ENCODE data around the gene GTF3C5. TPM values are rescaled to one million over a fixed set of nuclear protein-coding genes. Genes with fewer than 3 reads are reported as not detected.
A peak's percentile ranks its signal among the peaks of the same experiment; 100 is the strongest.
"Not testable (repeated sequence)": the region's sequence is repeated elsewhere in the genome, so short reads cannot be mapped to it uniquely, and the experiment has no call there.

The GTF3C5 gene
- total RNA-seq, 1 experiment from 2014 or later = 101 TPM

- peak; percentile 33 for DNase-seq (ENCODE audit: low spot score)
- in situ Hi-C loops (cut with HindIII; ENCODE audit: low sequenced_read_pairs) = no loop called here
Observed at GRCh38 chr9:133063500-133064231, 32.9 kb downstream of the GTF3C5 start.

DNA sequence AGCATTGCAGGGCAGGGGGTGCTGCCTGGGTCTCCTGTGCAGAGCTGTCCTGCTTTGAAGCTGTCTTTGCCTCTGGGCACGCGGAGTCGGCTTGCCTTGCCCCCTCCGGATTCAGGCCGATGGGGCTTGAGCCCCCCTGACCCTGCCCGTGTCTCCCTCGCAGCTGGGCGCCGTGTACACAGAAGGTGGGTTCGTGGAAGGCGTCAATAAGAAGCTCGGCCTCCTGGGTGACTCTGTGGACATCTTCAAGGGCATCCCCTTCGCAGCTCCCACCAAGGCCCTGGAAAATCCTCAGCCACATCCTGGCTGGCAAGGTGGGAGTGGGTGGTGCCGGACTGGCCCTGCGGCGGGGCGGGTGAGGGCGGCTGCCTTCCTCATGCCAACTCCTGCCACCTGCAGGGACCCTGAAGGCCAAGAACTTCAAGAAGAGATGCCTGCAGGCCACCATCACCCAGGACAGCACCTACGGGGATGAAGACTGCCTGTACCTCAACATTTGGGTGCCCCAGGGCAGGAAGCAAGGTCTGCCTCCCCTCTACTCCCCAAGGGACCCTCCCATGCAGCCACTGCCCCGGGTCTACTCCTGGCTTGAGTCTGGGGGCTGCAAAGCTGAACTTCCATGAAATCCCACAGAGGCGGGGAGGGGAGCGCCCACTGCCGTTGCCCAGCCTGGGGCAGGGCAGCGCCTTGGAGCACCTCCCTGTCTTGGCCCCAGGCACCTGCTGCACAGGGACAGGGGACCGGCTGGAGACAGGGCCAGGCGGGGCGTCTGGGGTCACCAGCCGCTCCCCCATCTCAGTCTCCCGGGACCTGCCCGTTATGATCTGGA lies 33.7 kb downstream of the GTF3C5 start:
- no peak for DNase-seq (ENCODE audit: low spot score)
- in situ Hi-C loops (cut with HindIII; ENCODE audit: low sequenced_read_pairs) = no loop called here

GRCh38 chr9:133065070-133065388 lies 34.2 kb downstream of the GTF3C5 start:
- no peak for DNase-seq (ENCODE audit: low spot score)
- in situ Hi-C loops (cut with HindIII; ENCODE audit: low sequenced_read_pairs) = no loop called here

DNA sequence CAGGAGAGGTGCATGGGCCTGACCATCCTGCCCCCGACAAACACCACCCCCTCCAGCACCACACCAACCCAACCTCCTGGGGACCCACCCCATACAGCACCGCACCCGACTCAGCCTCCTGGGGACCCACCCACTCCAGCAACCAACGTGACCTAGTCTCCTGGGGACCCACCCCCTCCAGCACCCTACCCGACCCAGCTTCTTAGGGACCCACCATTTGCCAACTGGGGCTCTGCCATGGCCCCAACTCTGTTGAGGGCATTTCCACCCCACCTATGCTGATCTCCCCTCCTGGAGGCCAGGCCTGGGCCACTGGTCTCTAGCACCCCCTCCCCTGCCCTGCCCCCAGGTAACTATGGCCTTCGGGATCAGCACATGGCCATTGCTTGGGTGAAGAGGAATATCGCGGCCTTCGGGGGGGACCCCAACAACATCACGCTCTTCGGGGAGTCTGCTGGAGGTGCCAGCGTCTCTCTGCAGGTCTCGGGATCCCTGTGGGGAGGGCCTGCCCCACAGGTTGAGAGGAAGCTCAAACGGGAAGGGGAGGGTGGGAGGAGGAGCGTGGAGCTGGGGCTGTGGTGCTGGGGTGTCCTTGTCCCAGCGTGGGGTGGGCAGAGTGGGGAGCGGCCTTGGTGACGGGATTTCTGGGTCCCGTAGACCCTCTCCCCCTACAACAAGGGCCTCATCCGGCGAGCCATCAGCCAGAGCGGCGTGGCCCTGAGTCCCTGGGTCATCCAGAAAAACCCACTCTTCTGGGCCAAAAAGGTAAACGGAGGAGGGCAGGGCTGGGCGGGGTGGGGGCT lies 35.6 kb downstream of the GTF3C5 start:
- in situ Hi-C loops (cut with HindIII; ENCODE audit: low sequenced_read_pairs) = no loop called here
- DNase-seq (ENCODE audit: low spot score) = no peak

- in situ Hi-C loops (cut with HindIII; ENCODE audit: low sequenced_read_pairs) = no loop called here
- no peak for DNase-seq (ENCODE audit: low spot score)
Observed at GRCh38 chr9:133067006-133067405, 36.2 kb downstream of the GTF3C5 start.

DNA sequence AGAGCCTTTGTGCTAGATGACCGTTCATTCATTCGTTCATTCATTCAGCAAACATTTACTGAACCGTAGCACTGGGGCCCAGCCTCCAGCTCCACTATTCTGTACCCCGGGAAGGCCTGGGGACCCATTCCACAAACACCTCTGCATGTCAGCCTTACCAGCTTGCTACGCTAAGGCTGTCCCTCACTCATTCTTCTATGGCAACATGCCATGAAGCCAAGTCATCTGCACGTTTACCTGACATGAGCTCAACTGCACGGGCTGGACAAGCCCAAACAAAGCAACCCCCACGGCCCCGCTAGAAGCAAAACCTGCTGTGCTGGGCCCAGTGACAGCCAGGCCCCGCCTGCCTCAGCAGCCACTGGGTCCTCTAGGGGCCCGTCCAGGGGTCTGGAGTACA lies 37.0 kb downstream of the GTF3C5 start:
- in situ Hi-C loops (cut with HindIII; ENCODE audit: low sequenced_read_pairs) = no loop called here
- no peak for DNase-seq (ENCODE audit: low spot score)

GRCh38 chr9:133068431-133068830 lies 37.6 kb downstream of the GTF3C5 start:
- DNase-seq (ENCODE audit: low spot score); in situ Hi-C loops (cut with HindIII; ENCODE audit: low sequenced_read_pairs): not testable (repeated sequence)

DNA sequence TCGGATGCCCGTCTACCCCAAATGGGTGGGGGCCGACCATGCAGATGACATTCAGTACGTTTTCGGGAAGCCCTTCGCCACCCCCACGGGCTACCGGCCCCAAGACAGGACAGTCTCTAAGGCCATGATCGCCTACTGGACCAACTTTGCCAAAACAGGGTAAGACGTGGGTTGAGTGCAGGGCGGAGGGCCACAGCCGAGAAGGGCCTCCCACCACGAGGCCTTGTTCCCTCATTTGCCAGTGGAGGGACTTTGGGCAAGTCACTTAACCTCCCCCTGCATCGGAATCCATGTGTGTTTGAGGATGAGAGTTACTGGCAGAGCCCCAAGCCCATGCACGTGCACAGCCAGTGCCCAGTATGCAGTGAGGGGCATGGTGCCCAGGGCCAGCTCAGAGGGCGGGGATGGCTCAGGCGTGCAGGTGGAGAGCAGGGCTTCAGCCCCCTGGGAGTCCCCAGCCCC lies 39.7 kb downstream of the GTF3C5 start:
- DNase-seq (ENCODE audit: low spot score) = not testable (repeated sequence)

DNA sequence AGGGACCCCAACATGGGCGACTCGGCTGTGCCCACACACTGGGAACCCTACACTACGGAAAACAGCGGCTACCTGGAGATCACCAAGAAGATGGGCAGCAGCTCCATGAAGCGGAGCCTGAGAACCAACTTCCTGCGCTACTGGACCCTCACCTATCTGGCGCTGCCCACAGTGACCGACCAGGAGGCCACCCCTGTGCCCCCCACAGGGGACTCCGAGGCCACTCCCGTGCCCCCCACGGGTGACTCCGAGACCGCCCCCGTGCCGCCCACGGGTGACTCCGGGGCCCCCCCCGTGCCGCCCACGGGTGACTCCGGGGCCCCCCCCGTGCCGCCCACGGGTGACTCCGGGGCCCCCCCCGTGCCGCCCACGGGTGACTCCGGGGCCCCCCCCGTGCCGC lies 40.2 kb downstream of the GTF3C5 start:
- DNase-seq (ENCODE audit: low spot score); in situ Hi-C loops (cut with HindIII; ENCODE audit: low sequenced_read_pairs): not testable (repeated sequence)

More for the DNA sequence above, 39.7 kb downstream of the GTF3C5 start:
- in situ Hi-C loops (cut with HindIII; ENCODE audit: low sequenced_read_pairs) = not testable (repeated sequence)

DNA sequence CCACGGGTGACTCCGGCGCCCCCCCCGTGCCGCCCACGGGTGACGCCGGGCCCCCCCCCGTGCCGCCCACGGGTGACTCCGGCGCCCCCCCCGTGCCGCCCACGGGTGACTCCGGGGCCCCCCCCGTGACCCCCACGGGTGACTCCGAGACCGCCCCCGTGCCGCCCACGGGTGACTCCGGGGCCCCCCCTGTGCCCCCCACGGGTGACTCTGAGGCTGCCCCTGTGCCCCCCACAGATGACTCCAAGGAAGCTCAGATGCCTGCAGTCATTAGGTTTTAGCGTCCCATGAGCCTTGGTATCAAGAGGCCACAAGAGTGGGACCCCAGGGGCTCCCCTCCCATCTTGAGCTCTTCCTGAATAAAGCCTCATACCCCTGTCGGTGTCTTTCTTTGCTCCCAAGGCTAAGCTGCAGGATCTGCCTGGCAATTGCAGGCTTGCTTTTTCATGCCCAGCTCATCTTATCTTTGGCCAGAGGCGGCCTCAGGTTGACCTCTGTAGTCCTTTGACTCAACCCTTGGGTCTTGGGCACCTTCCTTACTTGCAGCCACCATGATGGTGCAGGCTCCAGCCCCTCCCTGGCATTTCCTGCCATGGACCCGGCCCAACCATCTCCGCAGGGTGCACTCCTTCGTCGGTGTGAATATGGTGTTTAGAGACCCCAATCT lies 40.8 kb downstream of the GTF3C5 start:
- in situ Hi-C loops (cut with HindIII; ENCODE audit: low sequenced_read_pairs) = no loop called here
- DNase-seq (ENCODE audit: low spot score) = no peak

DNA sequence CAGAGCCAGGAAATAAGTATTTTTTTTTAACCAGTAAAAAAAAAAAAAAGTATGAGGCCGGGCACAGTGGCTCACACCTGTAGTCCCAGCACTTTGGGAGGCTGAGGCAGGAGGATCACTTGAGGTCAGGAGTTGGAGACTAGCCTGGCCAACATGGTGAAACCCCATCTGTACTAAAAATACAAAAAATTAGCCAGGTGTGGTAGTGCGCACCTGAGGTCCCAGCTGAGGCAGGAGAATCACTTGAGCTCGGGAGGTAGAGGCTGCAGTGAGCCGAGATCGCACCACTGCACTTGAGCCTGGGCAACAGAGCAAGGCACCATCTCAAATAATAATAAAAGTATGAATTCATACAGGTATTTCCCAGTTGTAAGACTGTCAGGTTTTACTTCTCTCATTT lies 41.4 kb downstream of the GTF3C5 start:
- in situ Hi-C loops (cut with HindIII; ENCODE audit: low sequenced_read_pairs); DNase-seq (ENCODE audit: low spot score): not testable (repeated sequence)

DNA sequence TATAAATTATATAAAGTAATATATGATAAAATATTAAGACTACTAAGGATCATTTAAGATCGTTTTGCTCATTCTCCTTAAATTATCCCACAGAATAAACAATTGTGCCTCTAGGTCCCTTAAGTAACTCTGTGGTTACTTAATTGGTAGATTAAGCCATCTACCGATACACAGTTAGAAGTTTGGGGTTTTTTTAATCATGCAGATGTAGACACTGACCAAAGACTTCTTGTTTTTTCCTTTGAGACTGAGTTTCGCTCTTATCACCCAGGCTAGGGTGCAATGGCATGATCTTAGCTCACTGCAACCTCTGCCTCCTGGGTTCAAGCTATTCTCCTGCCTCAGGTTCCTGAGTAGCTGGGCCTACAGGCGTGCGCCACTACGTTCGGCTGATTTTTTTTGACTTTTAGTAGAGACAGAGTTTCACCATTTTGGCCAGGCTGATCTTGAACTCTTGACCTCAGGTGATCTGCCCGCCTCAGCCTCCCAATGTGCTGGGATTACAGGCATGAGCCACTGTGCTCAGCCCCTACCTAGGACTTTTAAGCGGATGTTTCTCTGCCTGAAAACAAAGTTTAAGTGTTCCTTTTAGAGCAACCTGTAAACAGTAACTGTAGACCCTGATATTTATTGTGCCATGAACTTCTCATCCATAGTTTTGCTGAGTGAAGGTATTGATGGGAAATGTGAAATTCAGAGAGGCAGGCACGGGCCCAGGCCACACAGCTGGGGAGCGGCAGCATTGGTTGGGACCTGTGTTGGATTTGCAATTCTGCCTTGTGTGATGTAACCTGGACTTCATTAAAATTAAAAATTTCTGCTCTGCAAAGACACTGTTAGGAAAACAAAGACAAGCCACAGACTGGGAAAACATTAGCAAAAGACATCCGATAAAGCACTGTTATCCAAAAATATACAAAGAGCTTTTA lies 42.6 kb downstream of the GTF3C5 start:
- no peak for DNase-seq (ENCODE audit: low spot score)
- in situ Hi-C loops (cut with HindIII; ENCODE audit: low sequenced_read_pairs) = no loop called here

DNA sequence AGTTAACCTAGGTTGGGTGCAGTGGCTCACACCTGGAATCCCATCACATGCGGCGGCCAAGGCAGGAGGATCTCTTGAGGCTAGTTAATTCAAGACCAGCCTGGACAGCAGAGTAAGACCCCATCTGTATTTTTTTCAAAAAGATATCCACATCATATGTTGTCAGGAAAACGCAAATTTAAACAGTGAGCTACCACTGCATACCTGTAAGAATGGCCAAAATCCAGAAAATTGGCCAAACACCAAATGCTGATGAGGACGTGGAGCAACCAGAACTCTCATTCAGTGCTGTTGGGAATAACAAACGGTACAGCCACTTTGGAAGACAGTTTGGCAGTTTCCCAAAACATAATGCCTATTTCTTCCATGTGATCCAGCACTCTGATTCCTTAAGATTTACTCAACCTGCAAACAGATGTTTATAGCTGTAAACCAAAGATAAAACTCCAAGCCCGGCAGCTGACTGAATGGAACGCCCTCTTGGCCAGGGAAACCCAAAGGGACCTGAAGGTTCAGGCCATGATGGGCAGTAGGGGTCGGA lies 43.4 kb downstream of the GTF3C5 start:
- DNase-seq (ENCODE audit: low spot score) = no peak
- in situ Hi-C loops (cut with HindIII; ENCODE audit: low sequenced_read_pairs) = no loop called here

DNA sequence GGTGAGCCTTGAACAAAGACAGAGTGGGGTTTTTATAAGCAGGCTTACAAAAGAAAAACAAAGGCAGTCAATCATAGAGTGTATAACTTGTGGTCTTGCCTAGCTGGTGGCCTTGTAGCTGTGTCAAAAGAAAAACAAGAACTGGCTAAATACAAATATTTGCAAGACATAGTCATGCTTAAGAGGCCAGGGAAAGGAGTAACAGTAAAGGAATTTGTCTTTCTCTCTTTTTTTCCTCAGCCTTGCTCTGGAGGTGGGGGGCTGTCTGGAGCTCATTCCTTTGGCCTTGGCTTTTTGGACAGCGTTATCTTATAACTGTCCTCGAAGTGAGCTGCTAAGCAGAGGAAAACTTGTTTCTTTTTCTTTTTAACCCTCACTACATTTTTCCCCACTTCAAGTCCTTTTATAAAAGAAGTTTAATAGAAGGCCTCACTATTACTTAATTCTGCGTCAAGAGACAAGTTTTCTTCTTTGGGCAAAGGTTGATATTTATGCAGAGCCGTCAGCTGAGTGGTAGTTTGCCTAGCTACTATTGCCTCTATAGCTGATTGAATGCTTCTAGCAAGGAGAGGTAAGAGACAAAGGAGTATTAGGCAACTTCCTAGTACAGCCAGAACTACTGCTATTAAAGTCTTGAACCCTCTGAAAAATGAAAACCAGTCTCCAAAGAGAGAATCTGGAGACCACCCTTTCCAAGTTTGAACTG lies 45.3 kb downstream of the GTF3C5 start:
- in situ Hi-C loops (cut with HindIII; ENCODE audit: low sequenced_read_pairs) = no loop called here
- DNase-seq (ENCODE audit: low spot score) = no peak

DNA sequence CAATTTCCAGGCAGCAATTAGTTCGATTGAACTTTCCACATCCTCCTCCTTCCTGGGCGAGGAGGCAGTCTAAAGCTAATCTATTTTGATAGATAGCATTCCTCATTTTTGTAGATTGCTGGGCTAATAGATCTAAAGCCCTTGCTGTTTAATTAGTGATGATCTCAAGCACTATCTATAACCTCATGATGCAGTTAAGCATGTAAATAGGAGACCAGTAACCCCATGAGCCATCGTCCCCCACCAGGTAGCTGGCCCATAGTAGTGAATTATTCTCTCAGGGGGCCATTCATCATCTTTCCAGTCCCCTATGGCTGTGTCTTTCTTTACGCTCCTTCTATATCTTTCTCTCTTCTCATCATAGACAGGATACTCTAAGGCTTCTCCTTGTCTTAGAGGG lies 45.9 kb downstream of the GTF3C5 start:
- no peak for DNase-seq (ENCODE audit: low spot score)
- in situ Hi-C loops (cut with HindIII; ENCODE audit: low sequenced_read_pairs) = no loop called here

DNA sequence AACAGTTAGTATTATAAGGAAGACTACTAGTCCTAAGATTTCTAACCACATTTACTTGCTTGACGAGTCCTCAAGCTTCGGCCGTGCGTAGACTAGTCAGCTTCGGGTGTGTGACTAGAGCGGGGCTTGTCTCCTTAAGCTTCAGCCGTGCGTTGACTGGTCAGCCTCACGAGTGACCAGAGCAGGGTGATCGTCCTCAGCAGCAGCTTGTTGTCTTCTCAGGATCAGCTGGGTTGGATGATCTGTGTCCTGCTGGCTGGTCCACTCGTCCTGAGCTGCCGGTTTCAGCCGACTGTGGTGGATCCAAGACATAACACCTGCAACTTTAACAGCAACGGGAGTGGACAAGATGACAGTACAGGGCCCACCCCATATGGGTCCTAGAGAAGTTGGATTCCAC lies 47.7 kb downstream of the GTF3C5 start:
- no peak for DNase-seq (ENCODE audit: low spot score)
- in situ Hi-C loops (cut with HindIII; ENCODE audit: low sequenced_read_pairs) = no loop called here

GRCh38 chr9:133080161-133080560 lies 49.4 kb downstream of the GTF3C5 start:
- no peak for DNase-seq (ENCODE audit: low spot score)
- in situ Hi-C loops (cut with HindIII; ENCODE audit: low sequenced_read_pairs) = no loop called here
